ENCODE data around the gene SLC24A3.

GRCh38 chr20:19205981-19206396 lies 6.5 kb upstream of the SLC24A3 start:
- TF ChIP-seq OSR1 (CRISPR knock-in tag; IDR thresholded peaks at IDR 0.05) (no peak), CSDC2 (CRISPR knock-in tag; IDR thresholded peaks at IDR 0.05) (no peak), GLIS3 (CRISPR knock-in tag; IDR thresholded peaks at IDR 0.05) (no peak), ARNTL (CRISPR knock-in tag; IDR thresholded peaks at IDR 0.05; ENCODE audit: borderline replicate concordance, low read depth) (no peak), PATZ1 (CRISPR knock-in tag; IDR thresholded peaks at IDR 0.05; ENCODE audit: borderline replicate concordance) (no peak), BACH2 (CRISPR knock-in tag; IDR thresholded peaks at IDR 0.05; ENCODE audit: borderline replicate concordance) (no peak), SNAI2 (CRISPR knock-in tag; IDR thresholded peaks at IDR 0.05) (no peak)
